SK-N-SH (cell line): ENCODE results near the gene ZNF775. TPM values are rescaled to one million over a fixed set of nuclear protein-coding genes. Genes with fewer than 3 reads are reported as not detected.

ENCODE experiments used
- CTCF ChIA-PET: fragments of 300-600, 350-600 bp; formaldehyde crosslinking; extraction: SDS; loops from one replicate; lab custom pipeline; 2021; lab: Yijun Ruan, JAX
- POLR2A ChIA-PET: fragments of 350-600 bp; sonication (Branson Sonifier 250); formaldehyde crosslinking; extraction: SDS; loops from one replicate; lab custom pipeline; 2020; ENCODE audit warnings: antibody characterized with exemption, inconsistent platforms; lab: Yijun Ruan, JAX
- DNase-seq: peaks from one replicate; pipeline ENCODE4 v3.0.0; 2012
- H2AFZ ChIP-seq: fragments of 200-600 bp; sonication (generic); 2 replicates; pipeline ENCODE4 v1.8.1; 2016; ENCODE audit warnings: antibody characterized with exemption, mild to moderate bottlenecking, low read depth
- H3F3A ChIP-seq: fragments of 200-600 bp; sonication (generic); replicated peaks from 2 replicates; pipeline ENCODE3; 2016; ENCODE audit warnings: antibody characterized with exemption, mild to moderate bottlenecking; ENCODE audit not compliant: insufficient read depth
- H3K27ac ChIP-seq, 2 experiments: fragments of 200-500 bp in 1 of 2; fragments of 200-600 bp in 1 of 2; sonication (Bioruptor generic) in 1 of 2; sonication (generic), shearing (Covaris generic) in 1 of 2; 2 replicates each; pipeline versions ENCODE4 v1.5.1 to v1.6.1; 2014 to 2016; ENCODE audit warnings: low read depth in 2 of 2, inconsistent platforms in 1 of 2, low read length in 1 of 2, mild to moderate bottlenecking in 1 of 2, mixed read lengths in 1 of 2
- H3K27me3 ChIP-seq: fragments of 200-600 bp; sonication (generic), shearing (Covaris generic); 2 replicates; pipeline ENCODE4 v1.6.1; 2016; ENCODE audit warnings: mixed run types; ENCODE audit not compliant: insufficient read depth
- H3K36me3 ChIP-seq, 2 experiments: fragments of 200-500 bp in 1 of 2; fragments of 200-600 bp in 1 of 2; sonication (Bioruptor generic) in 1 of 2; sonication (generic) in 1 of 2; replicated peaks in 1 of 2; 2 replicates each; pipeline versions ENCODE3 to v1.5.1; 2014 to 2016; ENCODE audit warnings: low read length in 1 of 2, mild to moderate bottlenecking in 1 of 2; ENCODE audit not compliant: insufficient read depth in 2 of 2, control insufficient read depth in 1 of 2
- H3K4me1 ChIP-seq, 2 experiments: fragments of 200-500 bp in 1 of 2; fragments of 200-600 bp in 1 of 2; sonication (Bioruptor generic) in 1 of 2; sonication (generic), shearing (Covaris generic) in 1 of 2; 2 replicates each; pipeline versions ENCODE4 v1.5.1 to v1.6.1; 2014 to 2016; ENCODE audit warnings: low read depth in 1 of 2, low read length in 1 of 2, mixed run types in 1 of 2; ENCODE audit not compliant: insufficient read depth in 2 of 2, control insufficient read depth in 1 of 2
- H3K4me2 ChIP-seq: fragments of 200-600 bp; sonication (generic), shearing (Covaris generic); 2 replicates; pipeline ENCODE4 v1.6.1; 2017; ENCODE audit warnings: mixed run types
- H3K4me3 ChIP-seq, 2 experiments: fragments of 200-500 bp in 1 of 2; fragments of 200-600 bp in 1 of 2; sonication (Bioruptor generic) in 1 of 2; sonication (generic), shearing (Covaris generic) in 1 of 2; 2 replicates each; pipeline versions ENCODE4 v1.5.1 to v1.8.1; 2014 to 2016; ENCODE audit warnings: low read depth in 2 of 2, inconsistent platforms in 1 of 2, low read length in 1 of 2, mild to moderate bottlenecking in 1 of 2, mixed read lengths in 1 of 2, moderate library complexity in 1 of 2
- H3K79me2 ChIP-seq: fragments of 200-600 bp; sonication (generic); 2 replicates; pipeline ENCODE4 v1.8.1; 2017; ENCODE audit warnings: mild to moderate bottlenecking; ENCODE audit not compliant: insufficient read depth
- H3K9ac ChIP-seq: fragments of 200-600 bp; sonication (generic); 2 replicates; pipeline ENCODE4 v1.6.1; 2017; ENCODE audit warnings: mixed run types
- H3K9me2 ChIP-seq: fragments of 200-600 bp; sonication (generic); 2 replicates; pipeline ENCODE4 v1.6.1; 2017; ENCODE audit warnings: mixed run types
- H3K9me3 ChIP-seq: fragments of 200-600 bp; sonication (generic); 2 replicates; pipeline ENCODE4 v1.6.1; 2017; ENCODE audit warnings: mixed run types, mild to moderate bottlenecking, moderate library complexity
- H4K20me1 ChIP-seq: fragments of 200-600 bp; sonication (generic); 2 replicates; pipeline ENCODE4 v1.6.1; 2017; ENCODE audit warnings: mild to moderate bottlenecking, mixed run types; ENCODE audit not compliant: insufficient read depth
- CHD2 ChIP-seq: fragments of 150-350 bp; IDR thresholded peaks from 2 replicates; pipeline ENCODE4 v1.6.1; 2018; ENCODE audit warnings: low read length; ENCODE audit not compliant: partially characterized antibody
- CTCF ChIP-seq: fragments of 200-600 bp; sonication (generic); IDR thresholded peaks from 2 replicates; pipeline ENCODE4 v1.6.1; 2017; ENCODE audit warnings: antibody characterized with exemption, mild to moderate bottlenecking, moderate library complexity
- ELF1 ChIP-seq: IDR thresholded peaks from 2 replicates; pipeline ENCODE4 v1.4.0; 2012
- EP300 ChIP-seq, 2 experiments: IDR thresholded peaks; 2 replicates each; pipeline versions ENCODE4 v1.4.0 to v1.6.1; 2012; ENCODE audit warnings: borderline replicate concordance in 1 of 2, low read depth in 1 of 2, low read length in 1 of 2
- RAD21 ChIP-seq: IDR thresholded peaks from 2 replicates; pipeline ENCODE4 v1.6.1; 2012; ENCODE audit warnings: mild to moderate bottlenecking, low read length
- RXRA ChIP-seq: IDR thresholded peaks from 2 replicates; pipeline ENCODE4 v1.4.0; 2012; ENCODE audit warnings: low read depth, mild to moderate bottlenecking, borderline replicate concordance
- WGBS: methylation state at CpG from one replicate; pipeline ENCODE4 v1.1.6; 2017; ENCODE audit warnings: low lambda C conversion rate; 5-methylcytosine and 5-hydroxymethylcytosine counted together
- polyA plus RNA-seq, 3 experiments: library from polyadenylated mRNA; depleted of rRNA; stranded (reverse); fragments of >200 nt; gene quantifications; 2 replicates each; pipeline ENCODE4 v1.2.3, GENCODE V29; 2012

The ZNF775 gene
- polyA plus RNA-seq, 1 of the 3 experiments (the other 2 are of a cell fraction), result 5.0 TPM

GRCh38 chr7:150368884-150369747 lies 10.0 kb upstream of the ZNF775 start (continued):
- peak; percentile 85 for TF ChIP-seq CHD2
- TF ChIP-seq ELF1, result peak; percentile 55

DNA sequence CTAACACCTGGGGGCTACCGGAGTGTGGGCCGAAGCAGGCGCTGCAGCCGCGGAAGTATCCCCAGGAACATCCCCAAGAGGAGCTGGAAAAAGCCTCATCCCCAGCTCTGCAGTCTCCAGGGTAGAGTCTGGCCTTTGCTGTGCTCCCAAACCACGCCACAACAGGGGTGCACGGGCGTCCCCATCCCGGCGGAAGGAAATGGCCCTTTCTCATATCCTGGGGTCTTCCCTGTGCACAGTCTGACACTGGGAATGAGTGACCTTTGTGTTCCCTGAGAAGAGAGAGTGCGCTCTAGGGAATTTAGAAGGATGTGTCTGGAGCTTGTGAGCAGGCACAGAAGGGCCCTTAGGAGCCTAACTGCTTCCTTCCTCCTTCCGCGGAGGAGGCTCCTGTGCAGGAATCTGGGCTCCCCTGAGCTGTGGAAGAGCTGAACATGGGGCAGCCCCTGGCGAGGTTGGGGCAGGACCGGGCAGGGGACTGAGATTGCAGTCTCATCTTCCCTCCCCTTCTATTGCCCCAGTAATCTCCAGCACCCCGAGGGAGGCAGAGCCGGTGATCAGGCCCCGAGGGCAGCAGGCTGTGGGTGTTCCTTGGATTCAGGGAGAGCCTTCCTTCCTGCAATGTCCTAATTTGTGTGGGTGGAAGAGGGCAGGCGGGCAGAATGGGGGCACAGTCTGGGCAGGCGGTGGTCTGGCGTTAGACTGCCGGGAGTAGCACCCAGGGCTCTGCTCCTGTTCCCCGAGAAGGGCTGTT lies 9.2 kb upstream of the ZNF775 start:
- H3K36me3 ChIP-seq, result peaks cover 11 to 45% of the 10 kb centered on the region in 2 experiments
- no peaks in the 10 kb centered on the region for H4K20me1 ChIP-seq
- H3K4me1 ChIP-seq, result peaks cover 9 to 35% of the 10 kb centered on the region in 2 experiments; a peak in 3 of 4 replicates
- H3K27ac ChIP-seq, result peak overlapping the region; percentile 72 to 96
- peaks cover 10% of the 10 kb centered on the region for H3F3A ChIP-seq
- H3K79me2 ChIP-seq, result peaks cover 48% of the 10 kb centered on the region
- ChIA-PET CTCF (interaction anchor here (1.0 to 7.4 kb wide), 6 partner anchors 9 to 84 kb away, joined by 3 to 57 read pairs (median 10); partner anchors contain the start of gene ZNF775), POLR2A (interaction anchor here (0.9 to 3.1 kb wide), 12 partner anchors 8 to 605 kb away, joined by 3 to 43 read pairs (median 7); partner anchors contain the start of genes ACTR3C, LRRC61 and ZNF775)
- peak overlapping the region; percentile 96 for H3K4me2 ChIP-seq
- H3K9ac ChIP-seq, result peak overlapping the region; percentile 93
- no peaks in the 10 kb centered on the region for H3K27me3 ChIP-seq
- whole genome bisulfite sequencing, result 52% methylated on average over 21 of the region's 23 CpGs
- TF ChIP-seq RXRA (no peak), CTCF (no peak)
- H2AFZ ChIP-seq, result no peak overlapping the region
- peak; percentile 39 for DNase-seq
- peak overlapping the region; percentile 70 to 77 for H3K4me3 ChIP-seq
- H3K9me2 ChIP-seq, result no peaks in the 10 kb centered on the region
- no peaks in the 10 kb centered on the region for H3K9me3 ChIP-seq

DNA sequence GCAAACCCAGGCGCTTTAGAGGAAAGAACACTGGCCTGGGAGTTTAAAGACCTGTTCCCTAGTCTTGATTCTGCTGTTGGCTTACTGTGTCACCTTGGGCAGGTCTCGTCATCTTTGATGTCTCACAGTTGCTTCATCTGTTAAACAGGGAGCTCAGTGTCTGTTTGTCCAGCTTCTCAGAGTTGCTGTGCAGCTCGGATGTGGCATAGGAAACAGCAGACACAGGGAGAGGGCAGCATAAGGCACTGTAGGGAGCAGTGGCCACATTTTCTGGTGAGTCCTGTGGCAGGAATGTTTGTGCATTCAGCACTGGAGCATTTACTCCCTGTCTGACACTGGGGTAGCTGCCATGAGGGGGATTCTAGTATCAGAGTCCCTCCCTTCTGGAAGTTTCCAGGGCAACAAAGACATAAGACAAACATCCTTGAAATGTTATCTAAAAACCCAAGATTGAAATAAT lies 8.5 kb upstream of the ZNF775 start:
- peak overlapping the region; percentile 72 to 96; a peak in 2 of 4 replicates for H3K27ac ChIP-seq
- H3F3A ChIP-seq, result peaks cover 11% of the 10 kb centered on the region
- peaks cover 48% of the 10 kb centered on the region for H3K79me2 ChIP-seq
- TF ChIP-seq EP300 (IDR thresholded peaks at IDR 0.05; ENCODE audit: borderline replicate concordance in 1 of 2, low read depth in 1 of 2, low read length in 1 of 2) (no peak), CHD2 (no peak), RAD21 (no peak)
- peaks cover 13 to 45% of the 10 kb centered on the region in 2 experiments for H3K36me3 ChIP-seq
- H4K20me1 ChIP-seq, result no peaks in the 10 kb centered on the region
- WGBS, result 69% methylated on average over 3 of the region's 3 CpGs
- H3K9me2 ChIP-seq, result no peaks in the 10 kb centered on the region
- no peak for DNase-seq
- no peaks in the 10 kb centered on the region for H3K9me3 ChIP-seq
- POLR2A ChIA-PET, result interaction anchor here (0.6 to 3.1 kb wide), 4 partner anchors 10 to 36 kb away, joined by 3 to 19 read pairs (median 8); a partner anchor contains a TSS
- CTCF ChIA-PET, result interaction anchor here (0.9 to 7.4 kb wide), 3 partner anchors 14 to 34 kb away, joined by 3 to 57 read pairs (median 17); a partner anchor contains a TSS
- H3K27me3 ChIP-seq, result no peaks in the 10 kb centered on the region
- peak overlapping the region; percentile 70 to 77; a peak in 3 of 4 replicates for H3K4me3 ChIP-seq
- H2AFZ ChIP-seq, result no peak overlapping the region
- H3K4me1 ChIP-seq, result peaks cover 9 to 35% of the 10 kb centered on the region in 2 experiments; a peak in 3 of 4 replicates
- peak overlapping the region; percentile 96 for H3K4me2 ChIP-seq
- H3K9ac ChIP-seq, result peak overlapping the region; percentile 93; the same call in 1 of the 2 replicates
